Epithelial cell of esophagus (primary cell): ENCODE measurements around the gene UPF3A.
"Not testable (repeated sequence)": the region's sequence is repeated elsewhere in the genome, so short reads cannot be mapped to it uniquely, and the experiment has no call there.

ENCODE experiments used
- DNase-seq: peaks from one replicate; pipeline ENCODE4 v3.0.0; 2010; ENCODE audit warnings: low read depth
- H3K4me3 ChIP-seq: 2 replicates; pipeline ENCODE4 v1.5.1; 2011; ENCODE audit warnings: mild to moderate bottlenecking, low read length, control low read depth
- CTCF ChIP-seq: IDR thresholded peaks from 2 replicates; pipeline ENCODE4 v1.5.1; 2011; ENCODE audit warnings: low read depth, mild to moderate bottlenecking, low read length, control low read depth, inconsistent platforms; ENCODE audit not compliant: insufficient read depth; ENCODE audit errors: missing control alignments

UPF3A gene

GRCh38 chr13:114352763-114353162 is 71.4 kb downstream of the UPF3A start:
- H3K4me3 ChIP-seq, DNase-seq: not testable (repeated sequence)
- TF ChIP-seq CTCF: peak; percentile 20

- DNase-seq, H3K4me3 ChIP-seq: not testable (repeated sequence)
Observed at GRCh38 chr13:114353382-114353781, 72.0 kb downstream of the UPF3A start.
